GM12872 (cell line): ENCODE results near the gene IDH3G.

Source experiments
- CTCF ChIP-seq: IDR thresholded peaks from 3 replicates; pipeline ENCODE4 v1.5.1; 2011; ENCODE audit warnings: low read depth, mild to moderate bottlenecking, low read length, moderate library complexity; ENCODE audit not compliant: insufficient read depth

Gene IDH3G

DNA sequence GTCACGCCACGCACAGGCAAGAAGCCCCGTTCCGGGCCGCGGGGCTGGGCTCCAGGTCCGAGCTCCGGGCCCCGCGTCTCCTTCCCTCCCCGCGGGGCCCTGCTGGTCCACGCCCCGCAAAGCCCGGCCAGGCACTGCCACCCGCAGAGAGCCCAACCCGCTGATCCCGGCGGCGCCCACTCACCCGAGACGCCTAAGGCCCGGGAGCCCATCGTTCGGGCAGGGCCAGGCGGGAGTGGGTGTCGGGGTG lies 35.3 kb upstream of the IDH3G start:
- no peak for TF ChIP-seq CTCF

DNA sequence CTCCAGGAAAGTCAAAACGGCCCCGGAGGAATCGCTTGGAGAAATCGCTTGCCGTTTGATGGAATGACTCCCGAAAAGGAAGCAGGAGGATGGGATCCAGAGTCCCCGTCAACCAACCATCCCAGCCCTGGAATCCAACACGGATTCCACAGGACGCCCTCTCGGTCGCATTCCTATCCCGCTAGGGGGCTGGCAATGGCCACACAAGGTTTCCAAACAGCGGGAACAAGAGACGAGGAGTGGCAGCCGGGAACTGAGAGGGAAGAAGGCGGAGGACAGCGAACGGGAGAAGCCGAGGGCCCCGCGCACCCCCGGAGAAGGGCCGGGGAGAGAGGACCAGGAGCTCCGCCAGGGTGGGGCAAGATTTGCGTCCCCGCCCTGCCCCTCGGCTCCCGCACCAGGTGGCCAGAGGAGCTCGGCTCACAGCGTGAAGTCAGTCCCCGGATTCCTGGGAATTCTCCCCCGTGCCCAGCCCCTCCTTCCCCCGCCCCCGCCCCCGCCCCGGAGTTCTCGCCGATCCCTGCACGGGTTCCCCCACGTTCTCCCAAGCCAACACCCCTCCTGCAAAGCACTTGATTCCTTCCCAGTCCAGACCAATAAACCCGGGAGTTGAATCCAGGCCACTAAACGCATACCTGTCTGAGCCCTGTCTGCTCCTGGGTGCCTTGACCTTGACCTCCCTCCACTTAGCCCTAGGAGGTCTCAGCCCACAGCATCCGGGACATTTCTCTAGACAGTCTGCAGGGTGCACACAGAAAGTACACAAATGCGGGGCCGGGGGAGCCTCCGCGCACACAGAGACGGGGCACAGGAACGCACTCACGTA lies 34.8 kb upstream of the IDH3G start:
- TF ChIP-seq CTCF = no peak

DNA sequence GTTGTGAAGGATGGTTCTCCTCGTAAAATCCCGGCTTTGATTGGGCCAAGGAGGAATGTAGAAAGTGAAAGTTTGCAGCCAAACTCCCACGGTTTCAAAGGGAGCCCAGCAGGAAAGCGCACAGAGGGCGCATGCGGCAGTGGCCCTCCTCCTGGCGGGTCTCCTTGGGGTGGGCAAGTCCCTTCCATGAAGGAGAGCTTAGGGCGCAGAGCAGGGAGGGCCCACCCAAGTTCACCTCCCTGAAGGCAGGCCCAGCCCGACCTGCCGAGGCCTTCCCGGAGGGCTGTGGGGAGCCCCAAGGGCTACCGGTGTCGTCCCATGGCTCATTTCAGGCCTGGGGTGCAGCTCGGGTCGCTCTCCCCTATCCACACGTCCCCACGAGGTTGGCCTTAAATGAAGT lies 34.1 kb upstream of the IDH3G start:
- no peak for TF ChIP-seq CTCF

- no peak for TF ChIP-seq CTCF
These were observed 33.7 kb upstream of the IDH3G start for GRCh38 chrX:153827903-153828302.

DNA sequence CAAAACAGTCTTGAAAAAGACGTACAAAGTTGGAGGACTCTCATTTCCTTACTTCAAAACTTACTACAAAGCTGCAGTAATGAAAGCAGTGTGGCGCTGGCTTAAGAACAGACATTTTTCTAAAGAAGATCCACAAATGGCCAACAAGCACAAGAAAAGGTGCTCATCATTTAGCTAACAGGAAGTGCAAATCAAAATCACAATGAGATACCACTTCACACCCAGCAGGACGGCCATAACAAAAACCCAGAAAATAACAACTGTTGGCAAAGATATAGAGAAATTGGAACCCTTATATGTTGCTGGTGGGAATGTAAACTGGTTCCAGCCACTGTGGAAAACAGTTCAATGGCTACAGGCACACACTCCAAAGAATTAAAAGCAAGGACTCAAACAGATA lies 32.8 kb upstream of the IDH3G start:
- TF ChIP-seq CTCF = no peak

GRCh38 chrX:153825042-153825441 lies 30.9 kb upstream of the IDH3G start:
- no peak for TF ChIP-seq CTCF

- TF ChIP-seq CTCF = no peak
These were observed 30.2 kb upstream of the IDH3G start for GRCh38 chrX:153824348-153824747.
